Upper lobe of right lung (tissue), 1 donor: ENCODE data around the gene SLCO3A1. TPM values are rescaled to one million over a fixed set of nuclear protein-coding genes. Genes with fewer than 3 reads are reported as not detected.
A peak's percentile ranks its signal among the peaks of the same experiment; 100 is the strongest.

Source experiments
- ATAC-seq: fragments of 200-7000 bp; cut with Tn5 transposase; one replicate; pipeline ENCODE4 v1.9.1; 2020; ENCODE audit warnings: mild to moderate bottlenecking, moderate library complexity
- DNase-seq: peaks from one replicate; pipeline ENCODE4 v3.0.0-alpha.2; 2020
- H3K27ac ChIP-seq: fragments of 200-600 bp; one replicate; pipeline ENCODE4 v1.8.0; 2022
- H3K27me3 ChIP-seq: fragments of 200-600 bp; one replicate; pipeline ENCODE4 v1.8.0; 2022; ENCODE audit warnings: mild to moderate bottlenecking
- H3K36me3 ChIP-seq: fragments of 200-600 bp; one replicate; pipeline ENCODE4 v1.8.0; 2022
- H3K4me1 ChIP-seq: fragments of 200-600 bp; one replicate; pipeline ENCODE4 v1.8.0; 2022
- H3K4me3 ChIP-seq: fragments of 200-600 bp; one replicate; pipeline ENCODE4 v1.8.0; 2022; ENCODE audit warnings: mild to moderate bottlenecking
- H3K9me3 ChIP-seq: fragments of 200-600 bp; one replicate; pipeline ENCODE4 v1.8.0; 2022
- CTCF ChIP-seq: fragments of 200-600 bp; IDR thresholded peaks from one replicate; pipeline ENCODE4 v1.8.0; 2022; ENCODE audit warnings: antibody characterized with exemption
- intact Hi-C: fragments of 100-400 bp; cut with DNase I; formaldehyde crosslinking; loops from one replicate; pipeline ENCODE4 v1.11.0; 2022
- total RNA-seq: library from RNA; stranded (reverse); fragmentation: NEBNext Ultra II Directional; extraction: Animal tissue kit (Norgen Biotek cat#: 25700); gene quantifications from one replicate; pipeline ENCODE4 v1.2.1, GENCODE V29; 2021
- donor health status: DM: no; HTN: yes; CAD: no; lungs with severe emphysema.

SLCO3A1 gene
- total RNA-seq, 1 donor from 2014 or later, result 50.6 TPM

DNA sequence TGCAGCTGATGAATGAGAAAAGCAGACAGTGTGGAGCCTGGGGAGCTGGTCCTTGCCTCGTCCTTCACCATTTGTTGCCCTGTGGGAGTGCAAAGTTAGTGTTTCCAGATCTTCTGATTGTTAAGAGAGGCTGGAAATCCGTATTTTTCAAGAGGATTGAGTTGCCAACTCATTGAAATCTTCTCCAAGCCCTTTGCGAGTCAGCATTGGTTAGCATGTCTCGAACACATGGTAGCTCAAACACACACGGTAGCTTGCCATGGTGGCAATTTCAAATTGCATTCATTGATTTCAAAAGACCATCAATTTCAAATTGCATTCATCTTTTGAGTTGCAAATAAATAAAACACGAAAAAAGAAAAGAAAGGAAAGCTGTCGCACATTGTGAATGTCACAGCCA lies 70.7 kb downstream of the SLCO3A1 start:
- H3K36me3 ChIP-seq, result no peaks in the 10 kb centered on the region
- H3K4me3 ChIP-seq, result no peak overlapping the region
- ATAC-seq (no peak), DNase-seq (no peak)
- no peak overlapping the region for H3K27ac ChIP-seq
- H3K27me3 ChIP-seq, result no peaks in the 10 kb centered on the region
- no peak for TF ChIP-seq CTCF
- H3K9me3 ChIP-seq, result no peaks in the 10 kb centered on the region
- peaks cover 57% of the 10 kb centered on the region for H3K4me1 ChIP-seq
- intact Hi-C loops, result no loop called here

GRCh38 chr15:91924837-91925495 lies 71.5 kb downstream of the SLCO3A1 start:
- no peak overlapping the region for H3K27ac ChIP-seq
- DNase-seq, result no peak
- TF ChIP-seq CTCF, result no peak
- H3K27me3 ChIP-seq, result no peaks in the 10 kb centered on the region
- ATAC-seq, result no peak
- H3K9me3 ChIP-seq, result no peaks in the 10 kb centered on the region
- no peaks in the 10 kb centered on the region for H3K36me3 ChIP-seq
- no peak overlapping the region for H3K4me3 ChIP-seq
- H3K4me1 ChIP-seq, result peaks cover 64% of the 10 kb centered on the region
- intact Hi-C loops, result no loop called here

DNA sequence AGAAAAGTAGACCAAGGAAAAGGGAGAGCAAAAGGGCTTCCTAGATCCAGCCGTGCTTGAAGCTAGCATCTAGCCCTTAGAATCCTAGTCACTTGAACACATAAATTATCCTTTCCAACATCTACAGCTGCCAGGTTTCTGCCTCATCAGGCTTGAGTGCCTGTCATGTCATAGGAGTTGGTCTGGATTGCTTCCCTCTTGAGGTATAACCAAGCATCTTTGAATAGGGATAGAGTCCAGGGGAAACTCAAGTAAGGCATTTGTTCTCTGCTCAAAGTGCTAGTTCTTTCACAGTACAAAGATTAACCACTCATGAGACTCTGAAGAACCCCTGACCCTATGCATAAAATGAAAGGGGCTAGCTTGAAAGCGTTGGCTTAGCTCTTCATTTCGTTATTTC lies 72.3 kb downstream of the SLCO3A1 start:
- peak; percentile 3 for ATAC-seq
- Histone ChIP-seq H3K27me3 (no peaks in the 10 kb centered on the region), H3K27ac (peak overlapping the region; percentile 39), H3K36me3 (no peaks in the 10 kb centered on the region), H3K4me1 (peaks cover 63% of the 10 kb centered on the region), H3K9me3 (no peaks in the 10 kb centered on the region), H3K4me3 (no peak overlapping the region)
- intact Hi-C loops, result no loop called here
- no peak for DNase-seq
- no peak for TF ChIP-seq CTCF

GRCh38 chr15:91926908-91927270 lies 73.4 kb downstream of the SLCO3A1 start:
- peak; percentile 67 for ATAC-seq
- no peak for TF ChIP-seq CTCF
- no peak for DNase-seq
- intact Hi-C loops, result no loop called here
- no peaks in the 10 kb centered on the region for H3K36me3 ChIP-seq
- H3K9me3 ChIP-seq, result no peaks in the 10 kb centered on the region
- no peak overlapping the region for H3K4me3 ChIP-seq
- H3K27me3 ChIP-seq, result no peaks in the 10 kb centered on the region
- H3K4me1 ChIP-seq, result peaks cover 53% of the 10 kb centered on the region
- H3K27ac ChIP-seq, result peak overlapping the region; percentile 47

DNA sequence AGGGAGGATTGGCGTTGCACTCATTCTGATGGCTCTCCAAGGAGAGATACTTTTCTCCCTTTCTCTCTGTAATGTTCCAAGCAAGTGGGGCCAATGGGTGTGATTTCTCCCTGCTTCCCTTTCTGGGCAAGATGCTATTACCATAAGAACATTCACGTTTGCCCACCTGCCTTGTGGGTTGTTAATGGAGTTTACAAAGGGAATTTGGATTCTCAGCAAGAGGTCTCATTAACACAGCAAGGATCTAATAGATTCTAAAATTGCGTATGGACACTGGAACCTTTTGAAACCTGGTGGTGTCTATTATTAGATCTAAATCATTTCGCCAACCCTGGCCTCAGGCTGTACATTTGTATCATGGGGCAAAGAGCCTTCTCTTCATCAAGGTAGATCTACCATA lies 74.1 kb downstream of the SLCO3A1 start:
- H3K9me3 ChIP-seq, result no peaks in the 10 kb centered on the region
- intact Hi-C loops, result no loop called here
- TF ChIP-seq CTCF, result no peak
- H3K4me3 ChIP-seq, result no peak overlapping the region
- H3K27me3 ChIP-seq, result no peaks in the 10 kb centered on the region
- peaks cover 46% of the 10 kb centered on the region for H3K4me1 ChIP-seq
- no peaks in the 10 kb centered on the region for H3K36me3 ChIP-seq
- no peak for ATAC-seq
- DNase-seq, result no peak
- peak overlapping the region; percentile 3 for H3K27ac ChIP-seq

DNA sequence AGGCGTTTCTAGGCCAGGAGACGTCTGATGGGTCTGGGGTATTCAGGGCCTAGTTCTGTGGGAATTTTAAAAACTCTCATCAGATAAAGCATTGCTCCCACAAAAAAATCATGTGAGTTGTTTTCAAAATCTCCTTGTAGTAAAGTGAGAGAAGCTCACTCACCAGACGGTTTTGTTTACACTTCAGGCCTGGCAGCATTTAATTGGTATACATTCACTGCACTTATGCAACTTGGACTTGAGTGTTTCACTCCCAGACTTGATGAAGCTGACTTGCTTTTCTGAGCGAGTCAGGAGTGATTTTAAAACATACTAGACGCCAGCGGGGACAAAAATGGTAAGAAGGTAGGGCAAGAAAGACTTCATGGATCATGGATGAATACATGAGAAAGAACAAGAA lies 75.2 kb downstream of the SLCO3A1 start:
- ATAC-seq (no peak), DNase-seq (no peak)
- Histone ChIP-seq H3K27ac (peak overlapping the region; percentile 44), H3K36me3 (no peaks in the 10 kb centered on the region), H3K9me3 (no peaks in the 10 kb centered on the region), H3K27me3 (no peaks in the 10 kb centered on the region), H3K4me1 (peaks cover 39% of the 10 kb centered on the region), H3K4me3 (no peak overlapping the region)
- no peak for TF ChIP-seq CTCF
- intact Hi-C loops, result no loop called here
